ENCODE measurements around the gene ASIC1.

DNA sequence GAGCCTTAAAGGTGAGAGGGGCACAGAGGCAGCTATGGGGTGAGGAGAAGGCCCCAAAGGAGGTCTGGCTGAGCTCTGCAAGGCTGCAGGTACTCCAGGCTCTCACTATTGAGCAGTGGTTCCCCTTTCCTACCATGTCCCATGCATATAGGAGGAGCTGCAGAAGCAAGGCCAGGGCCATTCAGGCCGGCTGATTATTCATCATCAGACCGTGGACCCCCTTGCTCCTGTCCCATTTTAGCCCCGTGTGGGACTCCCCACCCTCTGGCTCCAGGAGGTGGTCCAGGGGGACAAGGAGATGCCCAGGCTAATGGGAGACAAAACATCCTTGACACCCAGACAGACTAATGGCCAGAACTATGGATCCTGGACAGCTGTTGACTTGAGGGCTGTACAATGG lies 49.5 kb downstream of the ASIC1 start:
- TF ChIP-seq, protein P1, sequence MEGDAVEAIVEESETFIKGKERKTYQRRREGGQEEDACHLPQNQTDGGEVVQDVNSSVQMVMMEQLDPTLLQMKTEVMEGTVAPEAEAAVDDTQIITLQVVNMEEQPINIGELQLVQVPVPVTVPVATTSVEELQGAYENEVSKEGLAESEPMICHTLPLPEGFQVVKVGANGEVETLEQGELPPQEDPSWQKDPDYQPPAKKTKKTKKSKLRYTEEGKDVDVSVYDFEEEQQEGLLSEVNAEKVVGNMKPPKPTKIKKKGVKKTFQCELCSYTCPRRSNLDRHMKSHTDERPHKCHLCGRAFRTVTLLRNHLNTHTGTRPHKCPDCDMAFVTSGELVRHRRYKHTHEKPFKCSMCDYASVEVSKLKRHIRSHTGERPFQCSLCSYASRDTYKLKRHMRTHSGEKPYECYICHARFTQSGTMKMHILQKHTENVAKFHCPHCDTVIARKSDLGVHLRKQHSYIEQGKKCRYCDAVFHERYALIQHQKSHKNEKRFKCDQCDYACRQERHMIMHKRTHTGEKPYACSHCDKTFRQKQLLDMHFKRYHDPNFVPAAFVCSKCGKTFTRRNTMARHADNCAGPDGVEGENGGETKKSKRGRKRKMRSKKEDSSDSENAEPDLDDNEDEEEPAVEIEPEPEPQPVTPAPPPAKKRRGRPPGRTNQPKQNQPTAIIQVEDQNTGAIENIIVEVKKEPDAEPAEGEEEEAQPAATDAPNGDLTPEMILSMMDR (conservative IDR thresholded peaks at IDR 0.05; ENCODE audit: low read depth, low read length), result no peak
- no peak for TF ChIP-seq EZH2 (IDR thresholded peaks at IDR 0.05; ENCODE audit: borderline replicate concordance, low read depth, low read length, poor library complexity, severe bottlenecking)
